A673 (cell line): Measurements from ENCODE around the gene SULT1A2.

Experiments used
- CTCF ChIP-seq: fragments of 300-800, 200-600 bp; sonication (generic); conservative IDR thresholded peaks from 2 replicates; pipeline ENCODE4 v1.5.1; 2017; ENCODE audit warnings: low read depth, mild to moderate bottlenecking, antibody characterized with exemption, low read length, moderate library complexity, mixed read lengths
- EZH2 ChIP-seq: fragments of 200-600 bp; sonication (generic); IDR thresholded peaks from 2 replicates; pipeline ENCODE4 v1.6.1; 2017; ENCODE audit warnings: borderline replicate concordance, low read depth, mild to moderate bottlenecking, mixed read lengths, antibody characterized with exemption, low read length; ENCODE audit not compliant: poor library complexity, severe bottlenecking

GRCh38 chr16:28596840-28597691, at the start of gene SULT1A2:
- TF ChIP-seq CTCF: no peak
- no peak for TF ChIP-seq EZH2
